ENCODE results near the gene FOXD3.

GRCh38 chr1:63350320-63350719 is 28.0 kb downstream of the FOXD3 start:
- TF ChIP-seq CTCF (IDR thresholded peaks at IDR 0.05) (no peak), POLR2A (IDR thresholded peaks at IDR 0.05) (no peak)
